ENCODE data around the gene CASS4.

The CASS4 gene

GRCh38 chr20:56437196-56437960 lies 25.3 kb downstream of the CASS4 start:
- H3K9ac ChIP-seq (ENCODE audit: low read depth, low read length), result no peak overlapping the region
- no peaks in the 10 kb centered on the region for H3K36me3 ChIP-seq (ENCODE audit: insufficient read depth, low read length)
- H3K9me3 ChIP-seq (replicated peaks; ENCODE audit: low read length), result no peaks in the 10 kb centered on the region
- H3K4me3 ChIP-seq (ENCODE audit: low read length), result no peak overlapping the region
- peaks cover 23% of the 10 kb centered on the region for H3K4me1 ChIP-seq (ENCODE audit: control insufficient read depth, insufficient read depth, low read length)
- H3K4me2 ChIP-seq (ENCODE audit: low read length), result no peak overlapping the region
- H3K27me3 ChIP-seq (ENCODE audit: control insufficient read depth, insufficient read depth, low read length), result no peaks in the 10 kb centered on the region

GRCh38 chr20:56438284-56438683 lies 26.2 kb downstream of the CASS4 start:
- Histone ChIP-seq H3K27me3 (ENCODE audit: control insufficient read depth, insufficient read depth, low read length) (no peaks in the 10 kb centered on the region), H3K4me1 (ENCODE audit: control insufficient read depth, insufficient read depth, low read length) (peaks cover 23% of the 10 kb centered on the region), H3K9me3 (replicated peaks; ENCODE audit: low read length) (no peaks in the 10 kb centered on the region), H3K36me3 (ENCODE audit: insufficient read depth, low read length) (no peaks in the 10 kb centered on the region), H3K4me3 (ENCODE audit: low read length) (no peak overlapping the region), H3K9ac (ENCODE audit: low read depth, low read length) (no peak overlapping the region), H3K4me2 (ENCODE audit: low read length) (no peak overlapping the region)

DNA sequence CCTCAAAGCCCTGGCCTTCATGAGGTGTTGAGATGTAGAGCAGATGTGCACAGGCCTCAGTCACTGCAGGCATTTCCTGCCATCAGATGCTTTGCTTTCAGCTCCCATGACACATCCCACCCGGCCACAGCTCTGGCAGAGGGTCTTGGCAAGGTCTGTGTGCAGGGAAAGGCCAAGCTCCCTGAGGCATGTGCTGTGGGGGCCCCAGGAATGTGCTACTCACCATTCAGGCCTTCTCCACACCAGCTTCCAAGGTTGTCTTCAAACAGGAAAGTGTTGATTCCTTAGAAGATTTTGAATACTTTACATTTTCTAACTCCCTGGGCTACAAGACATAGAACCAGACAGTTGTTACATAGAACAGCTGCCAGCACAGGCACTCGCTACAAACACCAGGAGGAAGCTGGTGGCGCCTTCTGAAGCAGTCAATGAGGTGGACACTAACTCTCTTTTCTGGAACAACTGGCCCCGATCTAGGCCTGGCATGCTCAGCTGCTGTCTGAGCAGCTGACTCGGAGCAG lies 27.8 kb downstream of the CASS4 start:
- H3K9ac ChIP-seq (ENCODE audit: low read depth, low read length), result peak overlapping the region; percentile 31
- H3K27me3 ChIP-seq (ENCODE audit: control insufficient read depth, insufficient read depth, low read length), result no peaks in the 10 kb centered on the region
- peaks cover 20% of the 10 kb centered on the region for H3K4me1 ChIP-seq (ENCODE audit: control insufficient read depth, insufficient read depth, low read length)
- H3K9me3 ChIP-seq (replicated peaks; ENCODE audit: low read length), result no peaks in the 10 kb centered on the region
- H3K4me2 ChIP-seq (ENCODE audit: low read length), result no peak overlapping the region
- H3K36me3 ChIP-seq (ENCODE audit: insufficient read depth, low read length), result no peaks in the 10 kb centered on the region
- H3K4me3 ChIP-seq (ENCODE audit: low read length), result no peak overlapping the region

DNA sequence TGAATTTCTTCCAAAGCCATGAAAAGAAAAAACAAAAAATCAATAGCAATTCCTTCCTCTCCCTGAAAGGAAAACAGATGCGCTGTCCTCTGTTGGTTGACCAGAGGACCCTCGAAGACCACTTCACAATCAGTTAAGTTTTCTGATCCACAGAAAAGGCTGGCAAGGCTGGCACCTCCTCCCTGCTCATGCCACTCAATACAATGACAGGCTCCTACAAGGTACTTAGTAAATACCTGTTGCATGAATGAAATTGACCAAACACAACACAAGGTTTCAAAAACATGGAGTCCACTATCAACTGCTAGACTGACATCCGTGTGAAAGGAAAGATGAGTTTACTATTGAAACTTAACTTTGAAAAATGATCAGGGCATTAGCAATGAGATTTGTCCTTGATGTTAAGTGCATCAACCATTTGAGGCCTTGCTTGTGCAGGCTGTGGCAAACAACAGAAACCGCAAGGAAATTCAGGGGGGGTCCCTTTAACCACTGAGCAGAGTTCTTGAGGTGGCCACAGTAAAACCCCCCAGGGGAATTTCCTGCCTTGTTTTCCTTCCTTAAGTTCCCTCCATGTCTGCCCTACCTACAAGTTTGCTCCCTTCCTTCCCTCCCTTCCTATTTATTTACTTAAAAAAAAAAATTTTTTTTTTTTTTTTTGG lies 28.4 kb downstream of the CASS4 start:
- no peak overlapping the region for H3K4me3 ChIP-seq (ENCODE audit: low read length)
- H3K36me3 ChIP-seq (ENCODE audit: insufficient read depth, low read length), result no peaks in the 10 kb centered on the region
- H3K27me3 ChIP-seq (ENCODE audit: control insufficient read depth, insufficient read depth, low read length), result no peaks in the 10 kb centered on the region
- peak overlapping the region; percentile 31 for H3K9ac ChIP-seq (ENCODE audit: low read depth, low read length)
- H3K4me1 ChIP-seq (ENCODE audit: control insufficient read depth, insufficient read depth, low read length), result peaks cover 20% of the 10 kb centered on the region
- H3K4me2 ChIP-seq (ENCODE audit: low read length), result no peak overlapping the region
- H3K9me3 ChIP-seq (replicated peaks; ENCODE audit: low read length), result no peaks in the 10 kb centered on the region

- Histone ChIP-seq H3K4me2 (ENCODE audit: low read length) (no peak overlapping the region), H3K9ac (ENCODE audit: low read depth, low read length) (no peak overlapping the region), H3K9me3 (replicated peaks; ENCODE audit: low read length) (no peaks in the 10 kb centered on the region), H3K4me3 (ENCODE audit: low read length) (no peak overlapping the region), H3K27me3 (ENCODE audit: control insufficient read depth, insufficient read depth, low read length) (no peaks in the 10 kb centered on the region), H3K36me3 (ENCODE audit: insufficient read depth, low read length) (no peaks in the 10 kb centered on the region), H3K4me1 (ENCODE audit: control insufficient read depth, insufficient read depth, low read length) (peaks cover 20% of the 10 kb centered on the region)
Measured at GRCh38 chr20:56442389-56443365, 30.6 kb downstream of the CASS4 start.

DNA sequence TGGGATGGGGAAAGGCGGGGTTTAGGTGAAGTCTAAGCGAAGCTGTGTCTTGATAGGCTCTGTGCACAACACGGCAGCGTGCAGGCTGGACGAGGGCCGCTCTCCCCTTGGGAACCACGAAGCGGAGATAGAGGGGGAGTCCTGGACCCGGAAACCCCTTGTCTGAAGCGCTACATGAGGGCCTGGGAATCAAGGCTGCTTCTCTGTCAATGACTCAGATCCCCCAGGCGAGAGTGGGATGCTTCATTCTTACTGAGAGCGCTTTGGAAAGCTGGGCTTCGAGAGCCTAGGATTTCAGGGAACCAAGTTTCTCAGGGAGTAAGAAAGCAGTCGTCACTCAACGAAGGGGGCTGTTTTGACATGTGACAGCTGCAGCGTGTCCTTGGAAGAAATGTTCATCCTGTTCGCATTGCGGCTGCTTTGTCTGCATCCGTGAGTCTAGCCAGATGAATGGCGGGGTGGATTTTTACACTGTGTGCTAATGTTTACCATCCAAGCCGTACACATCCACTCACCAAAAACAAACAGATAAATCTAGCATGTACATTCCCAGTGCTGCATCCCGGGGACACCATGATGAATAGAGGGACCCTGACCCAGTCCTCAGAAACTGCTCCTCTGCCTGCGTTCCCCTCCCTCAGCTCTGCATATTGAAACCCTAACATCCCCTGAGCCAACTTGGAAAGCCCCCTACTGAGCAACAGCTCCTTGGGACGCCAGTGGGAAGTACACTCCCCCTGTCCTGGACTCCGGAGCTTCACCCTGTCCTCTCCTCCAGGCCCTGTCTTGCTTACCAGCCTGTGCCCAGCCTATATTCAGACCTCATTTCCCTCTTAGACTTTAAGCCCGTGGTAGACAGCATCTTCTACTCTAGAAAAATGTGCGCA lies 31.8 kb downstream of the CASS4 start:
- H3K9me3 ChIP-seq (replicated peaks; ENCODE audit: low read length), result no peaks in the 10 kb centered on the region
- peaks cover 18% of the 10 kb centered on the region for H3K4me1 ChIP-seq (ENCODE audit: control insufficient read depth, insufficient read depth, low read length)
- no peaks in the 10 kb centered on the region for H3K36me3 ChIP-seq (ENCODE audit: insufficient read depth, low read length)
- no peak overlapping the region for H3K4me2 ChIP-seq (ENCODE audit: low read length)
- no peaks in the 10 kb centered on the region for H3K27me3 ChIP-seq (ENCODE audit: control insufficient read depth, insufficient read depth, low read length)
- no peak overlapping the region for H3K4me3 ChIP-seq (ENCODE audit: low read length)
- H3K9ac ChIP-seq (ENCODE audit: low read depth, low read length), result no peak overlapping the region

- Histone ChIP-seq H3K9ac (ENCODE audit: low read depth, low read length) (no peak overlapping the region), H3K4me2 (ENCODE audit: low read length) (no peak overlapping the region), H3K4me3 (ENCODE audit: low read length) (no peak overlapping the region), H3K27me3 (ENCODE audit: control insufficient read depth, insufficient read depth, low read length) (no peaks in the 10 kb centered on the region), H3K36me3 (ENCODE audit: insufficient read depth, low read length) (no peaks in the 10 kb centered on the region), H3K4me1 (ENCODE audit: control insufficient read depth, insufficient read depth, low read length) (peaks cover 5% of the 10 kb centered on the region), H3K9me3 (replicated peaks; ENCODE audit: low read length) (no peaks in the 10 kb centered on the region)
Measured at GRCh38 chr20:56445130-56445529, 33.1 kb downstream of the CASS4 start.

DNA sequence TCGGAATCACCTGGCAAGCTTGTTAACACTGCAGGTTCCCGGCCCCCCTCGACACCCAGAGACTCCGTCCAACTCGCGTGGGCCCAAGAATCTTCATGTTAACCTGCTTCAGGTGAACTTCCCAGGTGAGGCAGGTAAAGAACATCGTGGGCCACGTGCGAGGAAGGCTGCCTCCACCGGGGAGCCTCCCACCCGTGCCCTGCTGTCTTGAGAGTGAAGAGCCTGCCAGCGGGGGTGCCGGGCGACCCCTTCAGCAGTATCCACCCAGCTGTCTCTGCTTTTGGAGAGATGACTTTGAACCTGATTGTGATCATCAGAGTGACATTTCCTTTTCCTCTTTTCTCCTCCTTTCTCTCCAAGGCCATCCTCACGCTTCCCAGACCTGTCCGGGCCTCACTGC lies 33.5 kb downstream of the CASS4 start:
- H3K27me3 ChIP-seq (ENCODE audit: control insufficient read depth, insufficient read depth, low read length), result no peaks in the 10 kb centered on the region
- no peak overlapping the region for H3K4me2 ChIP-seq (ENCODE audit: low read length)
- no peaks in the 10 kb centered on the region for H3K9me3 ChIP-seq (replicated peaks; ENCODE audit: low read length)
- H3K4me3 ChIP-seq (ENCODE audit: low read length), result no peak overlapping the region
- no peak overlapping the region for H3K9ac ChIP-seq (ENCODE audit: low read depth, low read length)
- H3K36me3 ChIP-seq (ENCODE audit: insufficient read depth, low read length), result no peaks in the 10 kb centered on the region
- H3K4me1 ChIP-seq (ENCODE audit: control insufficient read depth, insufficient read depth, low read length), result peaks cover 1% of the 10 kb centered on the region

DNA sequence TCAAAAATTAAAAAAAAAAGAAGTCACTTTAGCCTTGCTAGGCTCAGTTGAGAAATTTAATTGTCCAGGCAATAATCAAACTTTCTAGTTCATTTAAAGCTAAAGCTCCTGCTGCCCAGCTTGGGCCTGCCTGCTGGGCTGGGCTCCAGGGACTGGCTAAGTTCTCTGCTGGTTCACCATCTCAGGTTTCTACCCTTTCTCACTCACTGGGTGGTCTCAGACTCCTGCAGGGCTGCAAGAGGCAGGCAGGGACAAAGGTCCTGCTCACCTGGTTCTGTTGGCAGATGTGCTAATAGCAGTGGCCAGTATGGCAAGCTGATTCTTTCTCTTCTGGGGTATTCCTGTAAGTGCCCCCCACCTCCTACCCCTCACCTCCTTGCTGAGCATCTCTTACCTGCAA lies 35.2 kb downstream of the CASS4 start:
- Histone ChIP-seq H3K4me2 (ENCODE audit: low read length) (no peak overlapping the region), H3K9me3 (replicated peaks; ENCODE audit: low read length) (no peaks in the 10 kb centered on the region), H3K4me3 (ENCODE audit: low read length) (no peak overlapping the region), H3K36me3 (ENCODE audit: insufficient read depth, low read length) (no peaks in the 10 kb centered on the region), H3K9ac (ENCODE audit: low read depth, low read length) (no peak overlapping the region), H3K27me3 (ENCODE audit: control insufficient read depth, insufficient read depth, low read length) (no peaks in the 10 kb centered on the region), H3K4me1 (ENCODE audit: control insufficient read depth, insufficient read depth, low read length) (no peaks in the 10 kb centered on the region)

DNA sequence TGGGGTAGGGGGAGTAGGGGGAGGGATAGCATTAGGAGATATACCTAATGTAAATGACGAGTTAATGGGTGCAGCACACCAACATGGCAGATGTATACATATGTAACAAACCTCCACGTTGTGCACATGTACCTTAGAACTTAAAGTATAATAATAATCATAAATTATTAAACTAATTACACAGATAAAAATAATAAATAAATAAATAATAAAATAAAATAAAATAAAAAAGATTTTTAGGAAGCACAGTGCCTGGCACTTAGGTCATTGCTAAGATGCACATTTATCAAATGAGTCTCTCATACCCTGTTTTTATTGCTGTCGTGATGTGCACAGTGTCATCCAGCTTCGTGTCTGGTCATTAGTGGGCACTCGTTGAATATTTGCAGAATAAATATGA lies 37.4 kb downstream of the CASS4 start:
- Histone ChIP-seq H3K4me1 (ENCODE audit: control insufficient read depth, insufficient read depth, low read length) (no peaks in the 10 kb centered on the region), H3K4me3 (ENCODE audit: low read length) (no peak overlapping the region), H3K36me3 (ENCODE audit: insufficient read depth, low read length) (no peaks in the 10 kb centered on the region), H3K9ac (ENCODE audit: low read depth, low read length) (no peak overlapping the region), H3K9me3 (replicated peaks; ENCODE audit: low read length) (no peaks in the 10 kb centered on the region), H3K4me2 (ENCODE audit: low read length) (no peak overlapping the region), H3K27me3 (ENCODE audit: control insufficient read depth, insufficient read depth, low read length) (no peaks in the 10 kb centered on the region)
